GM12892 (cell line): ENCODE measurements around the gene WNT3.

ENCODE experiments used
- POLR2A ChIP-seq: IDR thresholded peaks from 2 replicates; pipeline ENCODE4 v1.6.1; 2011; ENCODE audit warnings: low read depth, low read length, control low read depth
- POLR2AphosphoS5 ChIP-seq: IDR thresholded peaks from 2 replicates; pipeline ENCODE4 v1.6.1; 2011; ENCODE audit warnings: low read depth, low read length, control low read depth

GRCh38 chr17:46822388-46822921 is 4.0 kb upstream of the WNT3 start:
- no peak for TF ChIP-seq POLR2A
- TF ChIP-seq POLR2AphosphoS5, result no peak
